ENCODE results near the gene KRT75. TPM values are rescaled to one million over a fixed set of nuclear protein-coding genes. Genes with fewer than 3 reads are reported as not detected.
A peak's percentile ranks its signal among the peaks of the same experiment; 100 is the strongest.

KRT75 gene
- polyA plus RNA-seq, 1 donor (not counting 4 experiments of a cell fraction or from before 2014, with no cell fraction given) = 59.4 TPM

DNA sequence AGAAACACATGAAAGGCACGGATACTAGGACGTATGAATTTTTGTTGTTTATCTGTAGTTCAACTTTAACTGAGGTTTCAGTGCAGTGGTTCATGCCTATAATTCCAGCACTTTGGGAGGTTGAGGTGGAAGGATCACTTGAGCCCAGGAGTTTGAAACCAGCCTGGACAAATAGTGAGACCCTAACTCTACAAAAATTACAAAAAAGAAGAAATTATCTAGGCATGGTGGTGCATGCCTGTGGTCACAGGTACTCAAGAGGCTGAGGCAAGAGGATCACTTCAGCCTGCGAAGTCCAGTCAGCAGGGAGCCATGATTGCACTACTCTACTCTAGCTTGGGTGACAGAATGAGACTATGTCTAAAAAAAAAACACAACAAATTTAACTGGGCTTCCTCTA, 9.8 kb upstream of the KRT75 start:
- Histone ChIP-seq H3K4me2 (ENCODE audit: control insufficient read depth, extremely low read depth, insufficient read depth, low read depth, low read length) (no peak overlapping the region), H3K9me1 (ENCODE audit: control insufficient read depth, extremely low read depth, insufficient read depth, low read length) (no peaks in the 10 kb centered on the region), H3K27ac (ENCODE audit: control insufficient read depth, insufficient read depth, low read length) (no peak overlapping the region), H3K9me3 (ENCODE audit: control insufficient read depth, low read depth, low read length) (no peaks in the 10 kb centered on the region), H3K9ac (ENCODE audit: control insufficient read depth, extremely low read depth, insufficient read depth, low read length) (no peak overlapping the region), H3K4me1 (ENCODE audit: control insufficient read depth, extremely low read depth, insufficient read depth, low read length) (peaks cover 47% of the 10 kb centered on the region), H3K4me3 (ENCODE audit: control insufficient read depth in 2 of 3, extremely low read depth in 1 of 3, insufficient read depth in 2 of 3, low read depth in 1 of 3, low read length in 3 of 3) (no peak overlapping the region), H4K20me1 (ENCODE audit: control insufficient read depth, extremely low read depth, insufficient read depth, low read length) (no peaks in the 10 kb centered on the region), H3K27me3 (ENCODE audit: control insufficient read depth, extremely low read depth, insufficient read depth, low read length) (no peaks in the 10 kb centered on the region), H2AFZ (ENCODE audit: control insufficient read depth, low read length) (no peak overlapping the region), H3K36me3 (ENCODE audit: control insufficient read depth in 2 of 2, extremely low read depth in 1 of 2, insufficient read depth in 2 of 2, low read length in 2 of 2) (peaks cover 4 to 12% of the 10 kb centered on the region in 2 experiments), H3K79me2 (ENCODE audit: control insufficient read depth, insufficient read depth, low read length) (no peaks in the 10 kb centered on the region)
- dilution Hi-C loops (cut with MboI; ENCODE audit: extremely low pct_ligation_motif_present, low sequenced_read_pairs) = no loop called here
- TF ChIP-seq, protein P1, sequence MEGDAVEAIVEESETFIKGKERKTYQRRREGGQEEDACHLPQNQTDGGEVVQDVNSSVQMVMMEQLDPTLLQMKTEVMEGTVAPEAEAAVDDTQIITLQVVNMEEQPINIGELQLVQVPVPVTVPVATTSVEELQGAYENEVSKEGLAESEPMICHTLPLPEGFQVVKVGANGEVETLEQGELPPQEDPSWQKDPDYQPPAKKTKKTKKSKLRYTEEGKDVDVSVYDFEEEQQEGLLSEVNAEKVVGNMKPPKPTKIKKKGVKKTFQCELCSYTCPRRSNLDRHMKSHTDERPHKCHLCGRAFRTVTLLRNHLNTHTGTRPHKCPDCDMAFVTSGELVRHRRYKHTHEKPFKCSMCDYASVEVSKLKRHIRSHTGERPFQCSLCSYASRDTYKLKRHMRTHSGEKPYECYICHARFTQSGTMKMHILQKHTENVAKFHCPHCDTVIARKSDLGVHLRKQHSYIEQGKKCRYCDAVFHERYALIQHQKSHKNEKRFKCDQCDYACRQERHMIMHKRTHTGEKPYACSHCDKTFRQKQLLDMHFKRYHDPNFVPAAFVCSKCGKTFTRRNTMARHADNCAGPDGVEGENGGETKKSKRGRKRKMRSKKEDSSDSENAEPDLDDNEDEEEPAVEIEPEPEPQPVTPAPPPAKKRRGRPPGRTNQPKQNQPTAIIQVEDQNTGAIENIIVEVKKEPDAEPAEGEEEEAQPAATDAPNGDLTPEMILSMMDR (optimal IDR thresholded peaks at IDR 0.05 in 1 of 3, IDR thresholded peaks at IDR 0.05 in 1 of 3, conservative IDR thresholded peaks at IDR 0.05 in 1 of 3; ENCODE audit: extremely low read depth in 1 of 3, insufficient read depth in 2 of 3, low read length in 3 of 3) = no peak
- TF ChIP-seq EZH2 (IDR thresholded peaks at IDR 0.05; ENCODE audit: low read length) = no peak
- FAIRE-seq (no peak), DNase-seq (ENCODE audit: low read depth, low spot score) (no peak)

DNA sequence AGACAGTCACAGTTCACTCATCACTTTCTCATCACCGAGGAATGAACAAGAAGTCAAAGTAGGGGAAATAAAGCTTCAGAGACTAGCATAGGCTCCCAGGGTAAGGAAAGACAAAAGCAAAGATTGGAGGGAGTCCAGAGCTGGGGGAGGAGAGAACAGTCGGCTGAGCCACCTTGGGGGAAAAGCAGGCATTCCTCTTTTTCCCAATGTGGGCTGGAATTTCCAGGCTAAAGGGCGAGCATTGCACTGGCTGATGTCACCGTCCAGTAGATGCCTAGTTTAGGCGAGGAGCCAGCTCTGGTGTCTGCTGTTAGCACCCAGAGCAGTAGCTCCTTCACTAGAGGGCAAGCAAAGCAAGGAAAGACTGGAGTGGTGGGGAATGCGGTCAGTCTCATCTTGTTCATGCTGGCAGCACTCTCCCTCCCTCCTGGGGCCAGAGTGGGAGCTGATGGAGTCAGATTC, 8.5 kb upstream of the KRT75 start:
- no peaks in the 10 kb centered on the region for H3K9me1 ChIP-seq (ENCODE audit: control insufficient read depth, extremely low read depth, insufficient read depth, low read length)
- H3K9ac ChIP-seq (ENCODE audit: control insufficient read depth, extremely low read depth, insufficient read depth, low read length) = peak overlapping the region; percentile 78
- no peaks in the 10 kb centered on the region for H3K9me3 ChIP-seq (ENCODE audit: control insufficient read depth, low read depth, low read length)
- DNase-seq (ENCODE audit: low read depth, low spot score) = peak; percentile 95
- no peaks in the 10 kb centered on the region for H3K27me3 ChIP-seq (ENCODE audit: control insufficient read depth, extremely low read depth, insufficient read depth, low read length)
- no peaks in the 10 kb centered on the region for H3K79me2 ChIP-seq (ENCODE audit: control insufficient read depth, insufficient read depth, low read length)
- H4K20me1 ChIP-seq (ENCODE audit: control insufficient read depth, extremely low read depth, insufficient read depth, low read length) = no peaks in the 10 kb centered on the region
- no peak for TF ChIP-seq EZH2 (IDR thresholded peaks at IDR 0.05; ENCODE audit: low read length)
- TF ChIP-seq, protein P1 (optimal IDR thresholded peaks at IDR 0.05 in 1 of 3, IDR thresholded peaks at IDR 0.05 in 1 of 3, conservative IDR thresholded peaks at IDR 0.05 in 1 of 3; ENCODE audit: extremely low read depth in 1 of 3, insufficient read depth in 2 of 3, low read length in 3 of 3) = peak; percentile 41 to 64 (median 45)
- FAIRE-seq = peak; percentile 100
- peaks cover 4 to 6% of the 10 kb centered on the region in 2 experiments for H3K36me3 ChIP-seq (ENCODE audit: control insufficient read depth in 2 of 2, extremely low read depth in 1 of 2, insufficient read depth in 2 of 2, low read length in 2 of 2)
- H3K4me1 ChIP-seq (ENCODE audit: control insufficient read depth, extremely low read depth, insufficient read depth, low read length) = peaks cover 61% of the 10 kb centered on the region
- H3K4me2 ChIP-seq (ENCODE audit: control insufficient read depth, extremely low read depth, insufficient read depth, low read depth, low read length) = peak overlapping the region; percentile 84
- dilution Hi-C loops (cut with MboI; ENCODE audit: extremely low pct_ligation_motif_present, low sequenced_read_pairs) = no loop called here
- H3K4me3 ChIP-seq (ENCODE audit: control insufficient read depth in 2 of 3, extremely low read depth in 1 of 3, insufficient read depth in 2 of 3, low read depth in 1 of 3, low read length in 3 of 3) = peak overlapping the region in 1 of 3 experiments; percentile 26
- H2AFZ ChIP-seq (ENCODE audit: control insufficient read depth, low read length) = no peak overlapping the region
- H3K27ac ChIP-seq (ENCODE audit: control insufficient read depth, insufficient read depth, low read length) = peak overlapping the region; percentile 97
